Measurements from ENCODE around the gene LENG8.
A peak's percentile ranks its signal among the peaks of the same experiment; 100 is the strongest.

Gene LENG8

DNA sequence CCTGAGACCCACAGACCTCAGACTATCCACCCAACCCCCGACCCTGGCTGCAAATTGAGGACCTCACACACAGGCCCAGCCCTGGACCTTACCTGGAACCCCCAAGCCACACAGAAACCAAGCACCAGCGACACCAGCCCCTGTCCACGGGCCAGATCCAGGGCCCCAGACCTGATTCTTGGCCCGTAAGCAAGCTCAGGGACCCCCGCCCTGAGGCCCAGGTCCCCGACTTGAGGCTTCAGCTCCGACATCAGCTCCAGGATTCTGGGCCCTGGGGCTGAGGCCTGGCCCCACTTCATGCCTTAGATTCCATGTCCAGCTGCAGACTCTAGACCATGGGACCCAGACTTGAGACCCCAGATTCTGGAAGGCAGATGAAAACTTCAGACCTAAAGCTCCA lies 27.5 kb upstream of the LENG8 start:
- DNase-seq (ENCODE audit: insufficient read length, low spot score) (no peak), FAIRE-seq (no peak)

DNA sequence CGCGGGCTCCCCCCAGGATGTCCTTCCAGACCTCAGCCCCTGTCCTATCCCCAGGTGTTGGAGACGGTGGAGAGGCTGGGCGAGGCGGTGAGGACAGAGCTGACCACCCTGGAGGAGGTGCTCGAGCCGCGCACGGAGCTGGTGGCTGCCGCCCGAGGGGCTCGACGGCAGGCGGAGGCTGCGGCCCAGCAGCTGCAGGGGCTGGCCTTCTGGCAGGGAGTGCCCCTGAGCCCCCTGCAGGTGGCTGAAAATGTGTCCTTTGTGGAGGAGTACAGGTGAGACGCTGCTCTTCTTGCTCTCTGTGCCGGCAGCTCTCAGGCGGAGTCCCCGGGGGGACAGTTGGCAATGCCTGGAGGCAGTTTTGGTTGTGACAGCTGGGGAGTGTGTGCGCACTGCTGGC lies 26.9 kb upstream of the LENG8 start:
- FAIRE-seq, result no peak
- DNase-seq (ENCODE audit: insufficient read length, low spot score), result no peak

DNA sequence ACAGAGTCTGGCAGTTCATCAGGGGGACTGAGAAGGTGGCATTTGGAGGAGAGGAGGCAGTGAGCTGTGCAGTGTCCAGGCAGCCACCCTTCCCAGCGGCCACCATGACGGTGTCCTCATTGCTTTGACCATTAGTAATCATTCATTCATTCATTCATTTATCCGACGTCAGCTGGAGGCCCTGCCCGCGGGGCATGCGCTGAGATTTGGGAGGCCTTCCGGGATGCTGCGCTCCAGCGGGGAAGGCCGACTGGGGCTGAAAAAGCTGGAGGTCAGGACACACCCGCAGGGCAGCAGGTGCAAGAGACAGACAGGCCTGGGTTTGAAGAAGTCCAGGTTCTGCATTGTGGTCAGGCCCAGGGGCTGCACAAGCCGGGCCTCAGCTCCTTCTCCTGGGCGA lies 24.8 kb upstream of the LENG8 start:
- DNase-seq (ENCODE audit: insufficient read length, low spot score) (no peak), FAIRE-seq (no peak)

DNA sequence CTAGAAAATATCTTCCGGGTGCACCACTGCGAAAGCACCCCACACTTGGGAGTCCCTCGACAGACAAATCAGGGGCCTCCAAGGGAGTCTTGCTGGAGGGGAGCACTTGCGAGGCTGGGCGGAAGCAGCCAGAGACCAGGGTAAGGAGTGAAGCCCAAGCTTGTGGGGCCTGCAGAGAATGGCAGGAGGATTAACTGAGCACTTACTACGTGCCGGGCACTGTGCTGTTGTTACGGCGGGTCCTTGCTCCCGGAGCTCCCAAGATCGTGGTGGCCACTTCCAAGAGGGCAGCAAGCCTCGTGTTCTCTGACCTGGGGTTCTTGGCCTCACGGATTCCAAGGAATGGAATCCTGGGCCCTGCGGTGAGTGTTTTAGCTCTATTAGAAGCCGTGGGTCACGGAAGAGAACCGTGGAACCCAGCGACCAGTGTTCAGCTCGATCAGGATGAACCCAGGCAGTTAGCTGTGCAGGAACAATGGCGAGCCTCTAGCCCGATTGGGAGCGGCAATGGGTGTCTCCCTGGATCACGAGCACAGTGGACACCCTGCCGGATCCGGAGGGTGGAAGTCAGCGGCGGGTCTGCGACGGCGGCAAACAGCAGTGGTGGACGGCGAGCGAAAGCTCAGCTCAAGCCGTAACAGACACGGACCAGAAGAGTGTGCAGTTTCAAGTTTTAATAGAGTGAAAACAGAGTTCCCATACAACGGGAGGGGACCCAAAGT lies 24.2 kb upstream of the LENG8 start:
- DNase-seq (ENCODE audit: insufficient read length, low spot score) (no peak), FAIRE-seq (no peak)

DNA sequence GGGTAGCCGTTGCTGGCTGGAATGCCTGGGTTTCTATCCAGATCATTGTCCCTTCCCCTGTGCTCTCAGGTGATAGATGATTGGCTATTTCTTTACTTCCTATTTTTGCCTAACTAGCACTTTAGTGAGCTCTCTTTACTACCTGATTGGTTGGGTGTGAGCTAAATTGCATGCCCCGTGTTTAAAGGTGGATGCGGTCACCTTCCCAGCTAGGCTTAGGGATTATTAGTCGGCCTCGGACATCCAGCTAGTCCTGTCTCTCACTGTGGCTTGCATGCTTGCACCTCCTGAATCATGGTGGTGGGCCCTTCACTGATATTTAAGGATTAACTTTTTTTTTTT lies 23.6 kb upstream of the LENG8 start:
- no peak for DNase-seq (ENCODE audit: insufficient read length, low spot score)
- FAIRE-seq, result no peak

DNA sequence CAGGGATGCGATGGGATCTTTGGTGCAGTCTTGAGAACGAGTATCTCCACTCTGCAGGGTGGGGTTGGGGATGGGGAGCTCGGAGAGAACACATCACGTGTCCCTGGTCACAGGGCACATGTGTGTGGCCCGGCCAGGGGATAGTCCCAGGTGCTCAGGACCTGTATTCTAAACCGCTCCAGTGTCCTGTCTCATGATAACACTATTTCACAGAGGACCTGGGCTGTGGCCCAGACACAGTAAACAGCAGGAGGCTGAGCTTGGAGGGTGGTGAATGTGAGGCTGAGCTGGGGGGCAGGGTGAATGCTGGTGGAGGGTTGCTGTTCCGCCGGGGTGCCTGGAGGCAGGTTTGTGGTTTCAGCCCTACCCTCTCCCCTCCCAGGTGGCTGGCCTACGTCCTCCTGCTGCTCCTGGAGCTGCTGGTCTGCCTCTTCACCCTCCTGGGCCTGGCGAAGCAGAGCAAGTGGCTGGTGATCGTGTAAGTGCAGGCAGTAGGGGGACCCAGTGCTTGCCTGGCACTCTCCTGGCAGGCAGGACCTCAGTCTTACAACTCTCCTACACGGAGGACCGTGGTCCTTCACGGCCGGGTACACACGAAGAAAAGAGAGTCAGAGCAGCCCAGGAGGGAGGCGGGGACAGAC lies 22.6 kb upstream of the LENG8 start:
- no peak for FAIRE-seq
- no peak for DNase-seq (ENCODE audit: insufficient read length, low spot score)

DNA sequence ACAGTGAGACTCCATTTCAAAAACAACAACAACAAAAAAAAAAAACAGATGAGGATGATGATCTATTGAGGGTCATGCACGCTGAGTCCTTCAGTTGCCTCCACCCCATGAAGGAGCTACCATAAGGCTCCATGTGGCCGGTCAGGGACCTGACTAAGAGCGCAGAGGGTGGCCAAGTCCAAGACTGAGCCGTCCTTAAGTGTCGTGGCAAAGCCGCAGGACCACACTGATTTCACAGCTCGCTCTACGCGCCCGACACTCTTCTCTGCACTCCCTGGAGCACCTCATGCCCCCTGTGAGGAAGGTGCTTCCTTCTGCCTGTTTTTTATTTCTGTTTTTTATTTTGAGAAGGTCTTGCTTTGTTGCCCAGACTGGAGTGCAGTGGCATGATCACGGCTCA lies 21.4 kb upstream of the LENG8 start:
- FAIRE-seq (no peak), DNase-seq (ENCODE audit: insufficient read length, low spot score) (no peak)

DNA sequence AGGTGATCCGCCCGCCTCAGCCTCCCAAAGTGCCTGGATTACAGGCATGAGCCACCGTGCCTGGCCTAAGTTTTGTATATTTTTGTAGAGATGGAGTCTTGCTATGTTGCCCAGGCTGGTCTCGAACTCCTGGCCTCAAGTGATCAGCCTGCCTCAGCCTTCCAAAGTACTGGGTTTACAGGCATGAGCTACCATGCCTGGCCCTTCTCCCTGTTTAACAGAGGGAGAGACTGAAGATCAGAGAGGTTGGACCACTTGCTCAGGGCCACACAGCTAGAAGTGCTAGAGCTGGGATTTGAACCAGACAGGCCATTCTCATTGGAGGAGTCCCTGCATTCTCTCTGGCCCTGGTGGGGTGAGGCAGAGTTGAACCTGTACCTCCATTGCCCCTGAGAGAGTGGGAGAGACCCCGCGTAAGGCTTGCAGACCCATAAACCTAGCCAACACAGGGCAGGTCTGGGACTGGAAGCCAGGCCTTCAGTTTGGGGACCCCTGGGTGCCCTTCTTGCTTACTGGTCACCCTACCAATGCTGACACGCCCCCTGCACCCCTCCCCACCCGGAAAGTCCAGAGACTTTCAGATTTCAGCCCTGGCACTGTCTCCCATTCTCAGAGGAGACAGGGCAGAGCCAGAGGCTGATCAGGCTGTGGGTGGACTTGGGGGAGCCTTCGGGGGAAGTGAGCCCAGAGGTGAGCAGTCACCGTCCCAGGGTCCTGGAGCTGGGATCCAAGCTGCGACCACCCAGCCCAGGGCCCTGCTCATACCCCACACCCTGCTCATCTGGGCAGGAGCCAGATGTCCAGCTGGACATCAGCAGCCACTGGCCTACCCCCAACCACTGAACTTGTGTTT lies 20.4 kb upstream of the LENG8 start:
- DNase-seq (ENCODE audit: insufficient read length, low spot score) (no peak), FAIRE-seq (no peak)

DNA sequence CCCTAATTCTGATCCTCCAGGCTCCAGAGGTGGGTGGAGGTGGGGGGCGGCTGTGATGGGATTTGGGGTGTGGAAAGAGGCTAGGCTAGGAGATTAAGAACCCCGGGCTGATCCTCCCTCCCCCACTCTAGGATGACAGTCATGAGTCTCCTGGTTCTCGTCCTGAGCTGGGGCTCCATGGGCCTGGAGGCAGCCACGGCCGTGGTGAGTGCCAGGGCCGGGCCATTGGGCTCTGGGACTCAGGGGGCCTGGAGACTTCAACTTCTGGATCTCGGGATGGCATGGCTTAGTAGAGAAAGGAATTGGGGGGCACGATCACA lies 19.9 kb upstream of the LENG8 start:
- FAIRE-seq, result no peak
- DNase-seq (ENCODE audit: insufficient read length, low spot score), result no peak

DNA sequence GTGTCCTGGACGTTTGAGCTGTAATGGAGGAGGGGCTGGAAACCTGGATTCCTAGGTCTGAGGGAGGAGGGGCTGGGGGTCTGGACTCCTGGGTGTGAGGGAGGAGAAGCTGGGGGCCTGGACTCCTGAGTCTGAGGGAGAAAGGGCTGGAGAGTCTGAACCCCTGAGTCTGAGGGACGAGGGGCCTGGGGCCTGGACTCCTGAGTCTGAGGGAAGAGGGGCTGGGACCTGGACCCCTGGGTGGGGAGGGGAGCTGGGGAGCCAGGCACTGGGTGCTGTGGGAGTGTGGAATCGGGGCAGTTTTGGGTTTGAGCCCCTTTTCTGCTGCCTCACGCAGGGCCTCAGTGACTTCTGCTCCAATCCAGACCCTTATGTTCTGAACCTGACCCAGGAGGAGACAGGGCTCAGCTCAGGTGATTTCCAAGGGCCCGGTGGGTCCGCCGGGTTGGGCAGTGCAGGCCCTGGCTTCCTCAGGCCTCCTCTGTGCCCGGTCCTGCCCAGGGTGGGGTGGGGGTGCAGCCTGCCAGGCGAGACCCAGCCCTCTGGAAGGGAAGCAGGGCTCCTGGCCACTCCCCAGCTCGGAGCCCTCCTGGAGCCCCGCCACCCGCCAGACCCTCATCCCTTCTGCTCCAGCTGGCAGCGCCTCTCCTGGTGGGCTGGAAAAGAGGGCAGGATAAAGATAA lies 19.3 kb upstream of the LENG8 start:
- FAIRE-seq (no peak), DNase-seq (ENCODE audit: insufficient read length, low spot score) (no peak)

DNA sequence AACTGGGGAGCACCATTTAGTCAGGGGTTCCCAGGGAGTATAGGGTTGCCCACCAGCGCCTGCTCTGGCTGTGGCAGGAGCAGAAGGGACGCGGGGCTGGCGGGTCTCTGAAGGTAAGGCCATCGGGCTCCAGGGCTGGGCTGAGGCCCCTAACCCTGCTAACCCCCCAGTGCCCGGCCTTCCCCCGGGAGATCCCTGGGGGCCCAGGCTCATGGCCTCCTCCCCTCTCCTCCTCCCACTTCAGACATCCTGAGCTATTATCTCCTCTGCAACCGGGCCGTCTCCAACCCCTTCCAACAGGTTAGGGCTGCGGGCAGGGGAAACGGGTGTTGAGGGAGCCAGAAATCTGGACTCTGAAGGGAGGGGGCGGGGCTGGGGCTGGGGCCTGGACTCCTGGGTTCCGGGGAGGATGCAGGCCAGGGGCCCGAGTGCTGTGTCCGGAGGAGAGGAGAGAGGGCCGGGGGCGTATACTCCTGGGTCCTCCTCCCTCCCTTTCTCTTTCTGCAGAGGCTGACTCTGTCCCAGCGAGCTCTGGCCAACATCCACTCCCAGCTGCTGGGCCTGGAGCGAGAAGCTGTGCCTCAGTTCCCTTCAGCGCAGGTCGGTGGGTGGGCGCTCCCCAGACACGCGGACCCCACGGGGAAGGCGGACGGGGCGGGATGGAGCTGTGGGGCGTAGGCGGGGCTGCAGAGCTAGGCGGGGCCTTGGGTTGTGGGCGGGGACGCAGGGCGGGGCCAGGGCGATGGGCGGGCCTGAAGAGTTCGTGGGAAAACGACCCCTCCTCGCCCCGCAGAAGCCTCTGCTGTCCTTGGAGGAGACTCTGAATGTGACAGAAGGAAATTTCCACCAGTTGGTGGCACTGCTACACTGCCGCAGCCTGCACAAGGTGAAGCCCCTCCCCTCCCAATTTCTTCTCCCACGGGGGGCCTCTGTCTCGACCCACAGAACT lies 18.4 kb upstream of the LENG8 start:
- DNase-seq (ENCODE audit: insufficient read length, low spot score), result peak; percentile 44
- FAIRE-seq, result peak; percentile 73

DNA sequence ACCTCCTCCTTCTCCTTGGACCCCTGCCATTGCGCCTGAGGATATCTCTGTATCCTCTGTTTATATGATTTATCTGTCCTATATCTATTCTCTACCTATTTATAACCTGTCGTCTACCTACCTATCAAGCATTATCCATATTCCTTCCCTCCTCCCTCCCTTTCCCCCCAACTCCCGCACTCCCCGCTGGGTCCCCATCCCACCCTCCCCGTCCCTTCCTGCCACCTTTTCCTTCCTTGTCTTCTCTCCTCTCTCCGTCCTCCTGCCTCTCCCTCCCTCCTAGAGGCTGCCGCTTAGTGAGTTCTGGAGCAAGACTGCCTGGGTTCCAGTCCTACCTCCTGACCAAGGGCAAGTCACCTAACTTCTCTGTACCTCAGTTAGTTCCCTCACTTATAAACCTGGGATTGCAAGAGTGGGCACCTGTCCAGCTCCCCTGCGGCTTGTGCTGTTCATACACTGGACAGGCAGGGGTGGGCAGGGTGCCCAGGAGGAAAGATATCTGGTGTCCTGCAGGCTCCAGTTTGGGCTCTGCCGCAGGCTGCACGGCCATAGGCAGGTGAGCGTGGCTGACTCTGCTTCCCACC lies 17.7 kb upstream of the LENG8 start:
- FAIRE-seq (no peak), DNase-seq (ENCODE audit: insufficient read length, low spot score) (no peak)

DNA sequence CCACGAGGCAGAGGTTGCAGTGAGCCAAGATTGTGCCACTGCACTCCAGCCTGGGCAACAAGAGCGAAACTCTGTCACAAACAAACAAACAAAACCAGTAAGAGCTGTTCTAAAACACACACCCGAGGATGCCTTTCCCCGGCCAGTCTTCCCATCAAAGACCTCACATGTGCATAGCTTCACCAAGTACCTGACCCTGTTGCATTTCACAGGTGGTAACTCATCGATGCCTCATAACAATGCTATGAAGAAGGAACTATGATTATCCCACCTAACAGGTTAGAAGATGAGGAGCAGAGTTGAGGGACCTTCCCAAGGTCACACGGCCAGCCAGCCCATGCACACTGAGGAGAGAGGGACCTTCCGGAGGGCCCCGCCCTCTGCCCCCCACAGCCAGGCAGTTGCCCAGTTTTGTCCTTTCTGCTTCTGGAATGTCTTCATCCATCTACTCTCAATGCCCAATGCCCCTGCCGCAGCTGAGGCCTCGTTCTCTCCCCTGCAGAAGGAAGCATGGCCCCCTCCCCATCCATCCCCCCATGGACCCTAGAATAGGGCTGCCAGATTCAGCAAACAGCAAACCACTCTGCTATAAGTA lies 16.8 kb upstream of the LENG8 start:
- DNase-seq (ENCODE audit: insufficient read length, low spot score) (no peak), FAIRE-seq (no peak)

DNA sequence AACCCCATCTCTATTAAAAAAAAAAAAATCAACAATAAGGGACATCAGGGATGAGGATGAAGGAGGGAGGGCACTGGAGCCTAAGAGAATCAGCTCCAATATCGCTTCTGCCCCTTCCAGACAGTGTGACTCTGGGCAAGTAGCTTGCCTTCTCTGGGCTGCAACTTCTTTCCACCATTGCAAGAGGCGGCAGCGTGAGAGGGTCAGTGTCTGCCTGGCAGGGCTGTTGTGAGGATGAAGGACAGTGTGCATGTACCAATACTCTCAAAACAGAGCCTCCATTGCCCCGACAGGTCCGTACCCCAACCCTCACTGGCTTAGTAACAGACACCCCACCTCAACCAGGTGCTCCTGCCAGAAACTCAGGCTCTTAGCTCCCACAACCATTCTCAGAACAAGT lies 15.3 kb upstream of the LENG8 start:
- DNase-seq (ENCODE audit: insufficient read length, low spot score), result no peak
- no peak for FAIRE-seq

DNA sequence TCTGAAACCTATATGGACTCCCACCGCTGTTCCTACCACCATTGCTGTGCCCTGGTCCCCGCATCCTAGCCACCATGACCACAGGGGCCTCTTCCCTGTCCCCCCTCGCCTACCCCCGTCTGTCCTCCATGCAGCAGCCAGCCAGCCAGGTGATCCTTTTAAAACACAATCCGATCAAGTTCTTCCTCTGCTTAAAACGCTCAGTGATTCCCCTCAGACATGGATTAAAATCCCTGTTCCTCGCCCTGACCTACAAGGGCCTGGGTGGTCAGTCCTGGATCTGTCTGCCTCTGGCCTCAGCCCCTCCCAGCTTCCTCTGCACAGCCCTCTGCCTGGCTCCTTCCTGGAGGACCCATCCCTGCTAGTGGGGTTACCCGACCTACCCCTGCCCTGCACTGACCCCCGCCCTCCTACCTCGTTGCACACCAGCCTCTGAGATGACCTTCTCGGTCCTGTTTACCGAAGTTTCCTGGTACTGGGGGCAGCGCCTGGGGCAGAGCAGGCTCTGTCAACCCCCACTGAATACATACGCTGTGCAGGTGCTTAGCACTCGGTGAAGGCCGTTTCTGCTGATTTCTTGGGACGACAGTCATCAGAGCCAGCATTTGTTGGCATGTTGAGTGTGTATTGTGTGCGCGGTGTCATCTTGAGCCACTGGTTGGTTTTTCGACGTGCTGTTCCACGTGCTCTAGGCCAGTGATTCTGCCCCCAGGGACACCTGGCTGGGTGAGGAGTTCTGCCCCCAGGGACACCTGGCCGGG lies 14.7 kb upstream of the LENG8 start:
- no peak for DNase-seq (ENCODE audit: insufficient read length, low spot score)
- no peak for FAIRE-seq

DNA sequence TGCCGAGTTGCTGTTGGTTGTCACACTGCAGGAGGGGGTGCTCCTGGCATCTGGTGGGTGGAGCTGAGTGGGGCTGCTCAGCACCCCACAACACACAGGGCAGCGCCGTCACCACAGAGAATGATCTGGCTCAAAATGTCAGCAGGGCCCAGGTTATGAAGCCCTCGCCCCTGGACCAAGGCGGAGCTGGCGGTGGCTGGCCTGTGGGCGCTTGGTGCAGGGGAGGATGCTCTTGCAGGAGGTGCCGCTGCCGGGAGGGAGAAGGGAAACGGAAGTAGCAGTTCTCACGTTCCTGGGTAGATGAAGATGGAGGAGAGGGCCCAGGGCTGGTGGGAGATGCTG lies 14.2 kb upstream of the LENG8 start:
- FAIRE-seq (no peak), DNase-seq (ENCODE audit: insufficient read length, low spot score) (no peak)

DNA sequence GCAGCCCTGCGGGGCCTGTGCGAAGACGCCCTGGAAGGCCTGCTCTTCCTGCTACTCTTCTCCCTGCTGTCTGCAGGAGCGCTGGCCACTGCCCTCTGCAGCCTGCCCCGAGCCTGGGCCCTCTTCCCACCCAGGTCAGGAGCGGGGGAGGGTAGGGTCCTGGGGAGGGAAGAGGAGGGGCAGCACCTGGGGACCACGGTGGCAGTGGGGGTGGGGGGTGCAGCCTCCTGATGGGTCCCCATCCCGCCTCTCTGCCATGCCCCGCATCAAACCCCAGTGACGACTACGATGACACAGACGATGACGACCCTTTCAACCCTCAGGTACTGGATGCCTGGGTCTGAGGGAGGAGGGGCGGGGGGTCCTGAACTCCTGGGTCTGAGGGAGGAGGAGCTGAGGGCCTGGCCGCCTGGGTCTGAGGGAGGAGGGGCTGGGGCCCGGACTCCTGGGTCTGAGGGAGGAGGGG lies 13.4 kb upstream of the LENG8 start:
- no peak for DNase-seq (ENCODE audit: insufficient read length, low spot score)
- FAIRE-seq, result no peak

DNA sequence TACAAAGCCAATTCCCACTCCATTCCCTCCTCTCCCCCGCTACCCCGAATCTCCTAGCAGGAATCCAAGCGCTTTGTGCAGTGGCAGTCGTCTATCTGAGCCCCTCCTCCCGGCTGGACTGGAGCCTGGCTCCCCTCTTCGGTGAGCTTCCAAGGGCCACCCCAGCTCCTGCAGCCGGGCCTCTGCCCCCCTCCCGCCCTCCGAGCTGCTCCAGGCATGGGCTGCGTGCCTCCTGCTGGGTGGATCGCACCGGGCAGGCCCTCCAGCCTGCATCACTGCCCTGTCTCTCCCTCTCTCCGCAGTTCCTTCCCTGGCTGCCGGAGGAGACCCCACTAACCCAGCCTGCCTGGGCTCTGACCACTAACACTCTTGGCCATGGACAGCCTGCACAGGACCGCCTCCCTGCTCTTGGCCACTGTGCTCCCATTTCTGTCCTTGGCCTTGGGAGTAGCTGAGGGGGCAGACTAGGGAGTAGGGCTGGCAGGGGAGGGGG lies 12.9 kb upstream of the LENG8 start:
- no peak for FAIRE-seq
- no peak for DNase-seq (ENCODE audit: insufficient read length, low spot score)
